Measurements from ENCODE around the gene NDUFS2.

NDUFS2 gene

DNA sequence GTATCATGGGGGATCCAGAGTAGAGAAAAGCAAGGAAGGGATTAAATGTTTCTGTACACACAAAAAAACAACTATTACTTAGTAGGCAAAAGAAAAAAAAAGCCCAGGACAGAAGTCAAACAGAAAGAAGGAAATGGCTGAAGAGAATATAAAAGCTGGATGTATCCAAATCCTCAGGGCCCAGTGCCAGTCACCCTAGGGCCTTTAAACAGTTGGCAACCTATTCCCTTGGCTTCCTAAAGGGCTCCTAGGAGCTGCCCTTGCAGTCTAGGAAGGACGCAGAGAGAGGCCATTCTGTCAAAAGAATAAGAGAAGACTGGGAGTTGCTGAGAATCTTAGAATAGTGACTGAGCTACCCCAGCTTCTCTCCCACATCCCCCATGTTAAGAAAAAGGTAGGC is 29.8 kb upstream of the NDUFS2 start:
- no peak for DNase-seq (ENCODE audit: low read depth, low spot score)

DNA sequence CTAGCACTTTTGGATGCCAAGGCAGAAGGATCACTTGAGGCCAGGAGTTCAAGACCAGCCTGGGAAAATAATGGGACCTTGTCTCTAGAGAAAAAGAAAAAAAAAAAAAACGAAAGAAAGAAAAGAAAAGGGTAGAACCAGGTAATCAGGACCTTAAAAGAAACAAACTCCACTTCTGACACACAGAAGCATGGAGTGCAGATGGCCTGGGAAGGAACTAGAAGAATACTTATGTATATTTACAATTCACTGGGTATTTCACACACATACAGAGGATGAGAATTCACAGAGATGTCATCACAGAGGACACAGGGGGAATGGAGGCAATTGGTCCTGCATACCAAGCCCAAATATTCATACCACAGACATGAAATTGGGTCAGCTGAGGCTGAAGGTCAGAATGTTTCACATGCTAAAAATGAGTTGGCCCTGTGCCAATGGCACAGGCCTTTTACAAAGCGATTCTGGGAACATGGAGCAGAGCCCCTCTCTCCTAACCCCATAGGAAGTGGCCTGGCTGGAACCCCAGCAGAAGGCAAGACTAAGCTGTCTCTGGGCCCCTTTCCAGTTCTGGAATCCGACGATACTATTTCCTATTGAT is 29.3 kb upstream of the NDUFS2 start:
- no peak for DNase-seq (ENCODE audit: low read depth, low spot score)

DNA sequence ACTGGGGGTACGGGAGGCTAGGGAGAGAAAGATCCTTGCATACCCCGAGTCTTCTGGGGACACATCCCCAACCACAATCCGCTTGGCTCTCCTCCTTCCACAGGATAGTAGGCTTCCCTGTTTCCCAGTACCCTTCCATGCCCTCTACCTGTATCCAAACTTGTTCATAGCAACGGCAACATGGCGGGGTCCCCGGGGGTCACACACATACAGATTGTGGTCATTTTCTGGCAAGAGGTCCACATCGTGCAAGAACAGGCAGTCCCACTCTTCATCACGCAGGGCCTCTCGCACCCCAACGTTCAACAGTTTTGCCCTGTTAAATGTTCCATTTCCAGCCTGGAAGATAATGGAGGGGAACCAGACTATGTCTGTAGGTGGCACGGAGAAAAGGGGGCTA is 28.5 kb upstream of the NDUFS2 start:
- no peak for DNase-seq (ENCODE audit: low read depth, low spot score)

DNA sequence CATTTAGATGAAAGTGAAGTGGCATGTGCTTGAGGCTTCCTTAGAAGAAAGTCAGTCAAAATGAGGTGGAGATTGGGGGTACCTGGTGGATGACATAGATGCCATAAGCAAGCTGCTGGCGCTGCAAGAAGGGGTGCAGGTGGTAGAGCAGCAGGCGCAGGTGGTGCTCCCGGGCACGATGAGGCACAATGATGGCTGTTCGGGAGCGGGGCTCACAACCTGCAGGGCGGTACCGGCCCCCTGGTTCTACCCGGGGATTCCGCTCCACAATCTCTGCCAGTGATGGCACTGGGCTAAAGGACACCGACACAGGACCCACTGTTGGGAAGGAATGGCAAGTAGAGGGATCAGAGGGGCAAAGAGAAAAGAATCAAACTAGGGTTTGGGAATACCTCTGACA is 27.3 kb upstream of the NDUFS2 start:
- no peak for DNase-seq (ENCODE audit: low read depth, low spot score)

DNA sequence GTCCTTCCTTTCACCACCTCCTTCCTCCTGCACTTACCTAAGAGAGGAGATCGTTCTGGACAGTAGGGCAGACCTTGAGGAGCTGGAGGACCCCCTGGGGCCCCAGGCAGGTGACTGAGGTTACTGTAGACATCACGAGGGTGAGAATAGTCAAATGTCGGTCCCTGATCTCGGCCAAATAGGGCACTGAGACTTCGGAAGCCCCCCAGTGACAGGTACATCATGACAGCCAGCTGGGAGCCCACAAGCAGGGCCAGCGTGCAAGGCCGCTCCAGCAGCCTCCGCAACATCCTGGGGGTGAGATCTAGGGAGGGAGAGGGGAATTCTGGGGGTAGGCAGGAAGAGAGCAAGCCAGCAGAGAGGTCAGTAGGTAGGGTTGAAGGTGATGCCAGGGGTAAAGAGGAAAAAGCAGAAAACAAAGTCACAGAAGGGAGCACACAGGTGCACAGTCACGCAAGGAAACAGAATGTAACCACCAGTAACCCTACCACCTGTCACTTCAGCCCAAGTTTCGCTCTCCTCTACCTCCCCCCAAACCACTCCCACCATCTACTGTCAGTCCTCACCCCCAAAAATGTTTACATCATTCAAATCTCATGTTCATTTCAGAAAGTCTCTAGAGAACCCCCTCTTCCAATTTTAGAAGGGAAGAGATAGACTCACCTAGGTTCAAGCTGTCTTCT is 26.3 kb upstream of the NDUFS2 start:
- DNase-seq (ENCODE audit: low read depth, low spot score), result no peak

DNA sequence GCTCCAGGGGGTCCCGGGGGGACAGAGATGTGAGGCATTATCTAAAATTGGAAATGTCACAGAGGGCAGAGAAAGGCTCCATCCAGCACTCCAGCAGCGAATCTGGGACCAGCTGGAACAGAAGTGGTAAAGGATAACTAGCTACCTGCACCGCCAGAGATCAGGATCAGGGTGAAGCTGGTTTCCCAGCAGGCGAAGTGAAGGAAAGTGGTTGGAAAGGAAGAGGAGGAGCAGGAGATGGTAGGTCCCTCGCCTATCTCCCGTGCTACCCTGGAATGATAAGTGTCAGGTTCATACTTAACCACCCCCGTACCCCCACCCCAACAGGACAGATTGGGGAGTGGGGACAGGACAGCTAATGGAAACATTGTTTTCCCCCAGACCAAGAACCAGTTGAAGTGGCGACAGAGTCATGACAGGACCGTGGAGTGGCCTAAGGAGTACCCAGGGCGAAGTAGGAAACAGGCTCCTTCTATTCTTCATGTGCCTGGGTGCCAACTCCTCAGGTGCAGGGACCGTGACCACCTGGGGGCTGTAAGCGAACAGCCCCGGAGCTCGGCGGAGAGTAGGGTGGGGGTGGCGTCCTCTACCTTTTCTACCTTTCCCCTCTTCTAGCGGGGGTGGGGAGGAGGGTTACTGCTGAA is 25.6 kb upstream of the NDUFS2 start:
- no peak for DNase-seq (ENCODE audit: low read depth, low spot score)

DNA sequence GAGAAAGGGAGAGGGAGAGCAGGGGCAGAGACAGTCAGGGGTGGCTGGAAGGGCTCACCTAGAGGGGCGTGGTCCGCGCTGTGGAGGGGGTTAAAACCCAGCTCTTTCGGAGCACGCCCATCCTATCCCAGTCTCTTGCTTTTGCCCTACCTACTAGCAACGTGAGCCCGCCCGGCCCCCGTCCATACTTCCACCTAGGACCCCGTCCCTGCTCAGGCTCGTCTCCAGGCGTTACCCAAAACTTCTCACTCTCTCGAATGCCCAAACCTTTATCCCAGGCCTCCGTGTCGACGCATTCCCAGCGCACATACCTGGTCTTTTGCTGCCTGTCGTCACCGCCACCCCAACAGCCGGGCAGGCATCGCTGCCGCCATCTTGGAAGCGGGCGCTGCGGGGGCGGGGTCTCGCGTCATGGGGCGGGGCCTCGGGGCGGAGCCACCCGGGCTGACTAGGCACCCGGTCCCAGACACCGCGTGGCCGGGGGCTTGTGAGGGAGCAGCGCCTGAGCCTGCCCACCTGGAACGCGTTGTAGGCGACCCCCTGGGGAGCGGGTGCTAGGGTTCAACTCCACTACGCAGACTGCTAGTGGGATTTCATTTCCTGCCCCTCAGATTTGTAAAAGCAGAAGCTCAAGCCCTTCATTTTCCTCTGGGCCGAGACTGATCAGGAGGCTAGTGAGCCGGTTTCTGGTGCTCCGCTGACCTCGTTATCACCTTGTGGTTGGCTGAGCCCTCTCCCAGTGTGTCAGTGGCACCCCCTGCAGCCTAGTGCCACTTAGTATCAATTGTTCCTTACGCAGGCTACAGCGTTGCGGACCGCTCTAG is 24.8 kb upstream of the NDUFS2 start, which contains the start of gene B4GALT3:
Gene B4GALT3, minus strand, starts transcription at position 396 of the 824 bp plus-strand sequence. CDS start 1,447 bp downstream, outside the sequence.
- DNase-seq (ENCODE audit: low read depth, low spot score), result no peak

DNA sequence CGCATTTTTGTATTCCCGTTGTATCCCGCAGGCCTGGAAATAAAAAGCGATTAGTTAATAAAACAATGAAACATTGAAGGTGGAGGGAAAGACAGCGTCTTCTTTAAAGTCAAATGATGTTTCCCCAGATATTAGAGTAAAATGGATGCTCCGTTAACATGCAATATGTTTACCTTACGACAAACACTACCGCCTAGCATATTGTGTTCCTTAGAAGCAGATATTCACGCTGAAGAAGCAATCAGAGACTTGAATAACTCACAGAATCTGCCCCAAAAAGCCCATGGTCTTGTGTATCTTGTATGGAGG is 24.3 kb upstream of the NDUFS2 start:
- DNase-seq (ENCODE audit: low read depth, low spot score), result no peak

DNA sequence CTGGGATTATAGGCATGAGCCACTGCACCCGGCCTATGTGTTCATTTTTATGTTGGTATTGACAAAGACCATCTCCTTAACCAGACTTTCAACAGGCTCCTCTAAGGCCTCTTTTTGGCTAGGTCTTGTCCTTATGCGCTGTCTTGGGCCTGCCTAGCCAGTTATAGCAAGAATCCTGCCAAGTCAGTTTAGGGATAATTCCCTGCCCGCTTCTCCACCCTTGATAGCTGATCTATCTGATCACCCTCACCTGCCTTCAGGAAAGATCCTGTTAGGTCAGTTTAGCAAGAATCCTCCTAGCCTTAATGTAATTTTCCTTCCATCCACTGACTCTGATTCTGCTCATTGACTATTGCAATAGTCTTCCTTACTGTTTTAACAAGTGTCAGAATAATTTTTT is 22.5 kb upstream of the NDUFS2 start:
- no peak for DNase-seq (ENCODE audit: low read depth, low spot score)

DNA sequence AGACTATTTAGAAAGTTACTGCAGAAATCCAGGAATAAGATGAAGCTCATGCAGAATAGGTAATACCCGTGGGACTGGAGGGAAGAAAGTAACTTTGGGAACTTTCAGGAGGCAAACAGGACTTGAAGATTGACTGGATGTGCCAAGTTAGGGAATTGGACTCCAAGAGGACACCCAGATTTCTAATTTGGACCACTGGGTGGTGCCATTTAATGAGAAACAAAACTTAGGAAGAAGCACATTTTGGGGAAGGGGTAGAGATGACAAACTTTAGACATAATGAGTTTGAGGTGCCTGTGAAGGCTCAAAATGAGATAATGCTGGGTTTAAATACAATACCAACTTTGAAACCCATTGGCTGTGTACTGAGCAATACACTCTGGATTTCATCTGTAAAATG is 21.5 kb upstream of the NDUFS2 start:
- DNase-seq (ENCODE audit: low read depth, low spot score), result no peak

DNA sequence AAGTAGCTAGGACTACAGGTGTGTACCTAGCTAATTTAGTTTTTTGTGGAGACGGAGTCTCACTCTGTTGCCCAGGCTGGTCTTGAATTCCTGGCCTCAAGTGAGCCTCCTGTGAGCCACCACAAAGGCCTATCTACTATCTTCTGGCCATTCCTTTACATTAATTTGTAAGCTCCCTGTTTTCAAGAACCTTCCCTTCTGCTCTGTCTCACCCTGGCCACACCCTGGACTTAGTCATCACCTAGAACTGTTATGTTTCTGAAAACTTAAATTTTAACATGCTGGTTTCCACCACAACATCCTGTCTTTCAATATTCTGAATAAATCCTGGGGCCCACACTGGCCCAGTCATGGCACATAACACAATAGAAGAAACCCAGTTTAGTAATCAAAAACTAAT is 20.0 kb upstream of the NDUFS2 start:
- no peak for DNase-seq (ENCODE audit: low read depth, low spot score)

DNA sequence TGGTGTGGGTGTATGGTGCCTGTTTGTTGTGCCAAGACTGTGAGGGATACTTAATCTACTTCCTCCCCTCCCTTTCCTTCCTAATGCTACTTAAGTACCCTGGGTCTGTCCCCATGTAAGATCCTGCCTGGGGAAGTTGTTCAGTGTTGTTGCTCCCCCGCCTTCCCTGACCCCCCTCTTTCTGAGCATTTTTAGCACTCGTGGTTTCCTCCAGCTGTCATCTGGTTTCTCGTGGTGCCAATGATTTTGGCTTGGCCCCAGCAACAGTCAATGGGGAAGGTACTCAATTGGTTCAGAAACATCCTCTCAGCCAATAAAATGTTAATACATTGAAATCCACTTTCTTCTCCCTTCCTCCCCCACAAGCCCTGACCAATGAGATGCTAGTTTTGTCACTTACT is 16.9 kb upstream of the NDUFS2 start:
- DNase-seq (ENCODE audit: low read depth, low spot score), result no peak

DNA sequence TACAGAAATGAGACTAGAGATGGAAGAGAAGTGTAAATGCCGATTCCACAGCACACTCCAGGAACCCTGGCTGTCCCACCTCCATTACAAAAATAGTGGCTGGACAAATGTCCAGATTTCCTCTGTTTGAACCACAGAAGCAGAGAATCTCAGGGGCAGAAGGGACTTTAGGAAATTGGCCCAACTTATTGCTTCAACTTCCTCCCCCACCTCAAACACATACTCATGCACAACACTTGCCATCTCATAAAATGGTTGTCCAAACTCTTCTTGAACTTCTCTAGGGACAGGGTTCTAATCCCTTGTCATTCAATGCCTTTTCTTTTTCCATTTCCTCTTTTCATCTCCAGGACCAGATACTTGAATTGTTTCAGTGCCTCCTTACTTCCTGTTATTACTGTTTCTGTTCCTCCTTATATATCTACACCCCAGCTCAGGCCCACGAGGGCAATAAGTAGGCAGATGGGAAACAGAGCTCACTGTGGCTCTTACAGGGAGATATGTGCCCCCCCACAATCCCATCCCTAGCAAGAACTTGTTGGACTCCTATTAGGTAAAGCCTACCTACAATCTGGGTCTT is 16.3 kb upstream of the NDUFS2 start:
- no peak for DNase-seq (ENCODE audit: low read depth, low spot score)

DNA sequence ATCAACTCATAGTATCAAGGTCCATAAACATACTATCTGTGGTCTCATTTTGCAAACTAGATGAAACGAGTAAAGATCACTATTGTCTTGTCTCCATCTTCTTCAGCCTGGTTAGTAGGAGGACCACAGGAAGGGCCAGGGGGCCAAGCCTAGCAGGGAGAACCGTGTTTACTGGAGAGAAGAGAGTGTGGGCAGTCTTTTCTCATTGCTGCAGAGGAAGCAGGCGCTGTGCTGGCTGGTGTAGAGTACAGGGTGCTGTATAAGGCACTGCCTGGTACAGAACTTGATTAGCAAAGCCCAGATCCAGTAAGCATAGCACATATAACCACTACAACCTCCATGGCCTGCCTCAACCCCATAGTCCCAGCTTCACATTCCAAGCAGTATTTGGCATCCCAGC is 14.9 kb upstream of the NDUFS2 start:
- no peak for DNase-seq (ENCODE audit: low read depth, low spot score)

DNA sequence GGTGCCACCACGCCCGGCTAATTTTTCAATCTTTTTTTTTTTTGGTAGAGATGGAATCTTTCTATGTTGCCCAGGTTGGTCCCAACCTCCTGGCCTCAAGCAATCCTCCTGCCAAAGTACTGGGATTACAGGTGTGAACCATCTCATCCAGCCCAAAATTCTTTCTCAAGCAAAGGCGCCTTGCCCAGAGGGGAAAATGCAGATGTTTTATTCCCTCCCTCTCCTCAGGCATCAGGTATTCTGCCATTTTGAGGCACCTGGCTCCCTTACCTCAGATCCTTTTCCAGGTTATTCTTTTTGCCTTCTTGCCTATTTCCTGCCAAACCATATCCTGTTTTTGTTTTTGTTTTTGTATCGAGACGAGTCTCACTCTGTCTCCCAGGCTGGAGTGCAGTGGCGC is 13.8 kb upstream of the NDUFS2 start:
- DNase-seq (ENCODE audit: low read depth, low spot score), result no peak

DNA sequence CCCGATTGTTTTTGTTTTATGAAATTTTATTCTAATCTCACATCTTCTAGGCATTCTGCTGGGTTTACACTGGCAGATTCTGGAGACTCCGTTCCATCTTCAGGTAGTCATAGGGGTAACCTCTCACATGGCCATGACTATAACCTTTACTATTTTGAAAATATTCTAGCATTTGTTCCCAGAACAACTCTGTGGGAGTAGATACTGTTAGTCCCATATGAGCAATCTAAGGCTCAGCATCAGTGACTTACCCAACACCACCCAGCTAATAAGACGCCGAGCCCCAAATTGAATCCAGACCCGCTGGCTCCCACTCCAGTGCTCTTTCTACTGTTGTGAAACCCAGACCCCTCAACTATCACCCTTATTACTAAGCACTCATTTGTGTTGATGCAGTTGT is 13.1 kb upstream of the NDUFS2 start:
- DNase-seq (ENCODE audit: low read depth, low spot score), result no peak

DNA sequence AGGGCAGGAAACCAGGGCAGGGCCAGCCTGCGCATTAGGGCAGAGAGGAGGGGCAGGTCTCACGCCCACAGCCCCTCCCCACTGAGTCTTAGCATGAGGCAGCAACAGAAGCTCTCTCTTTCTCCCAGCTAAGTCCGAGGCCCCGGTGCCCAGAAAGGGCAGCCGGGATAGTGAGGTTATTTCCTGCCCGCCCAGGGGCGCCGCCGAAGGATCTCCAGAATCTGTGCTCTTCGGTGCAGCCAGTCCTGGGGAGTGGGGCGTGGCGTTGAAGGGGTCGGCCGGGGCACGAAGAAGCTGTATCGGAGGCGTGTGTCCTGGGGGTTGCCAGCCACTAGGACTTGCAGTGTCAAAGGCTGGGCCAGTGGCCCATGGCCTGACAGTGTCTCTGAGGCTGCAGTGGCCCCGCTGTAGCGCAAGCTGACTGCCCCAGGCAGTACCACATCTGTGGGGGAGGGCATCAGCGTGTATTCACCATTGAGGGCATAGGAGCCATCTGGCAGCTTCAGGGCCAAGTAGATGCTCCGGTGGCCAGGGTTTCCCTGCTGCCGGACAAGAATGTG is 11.1 kb upstream of the NDUFS2 start:
- DNase-seq (ENCODE audit: low read depth, low spot score), result no peak

DNA sequence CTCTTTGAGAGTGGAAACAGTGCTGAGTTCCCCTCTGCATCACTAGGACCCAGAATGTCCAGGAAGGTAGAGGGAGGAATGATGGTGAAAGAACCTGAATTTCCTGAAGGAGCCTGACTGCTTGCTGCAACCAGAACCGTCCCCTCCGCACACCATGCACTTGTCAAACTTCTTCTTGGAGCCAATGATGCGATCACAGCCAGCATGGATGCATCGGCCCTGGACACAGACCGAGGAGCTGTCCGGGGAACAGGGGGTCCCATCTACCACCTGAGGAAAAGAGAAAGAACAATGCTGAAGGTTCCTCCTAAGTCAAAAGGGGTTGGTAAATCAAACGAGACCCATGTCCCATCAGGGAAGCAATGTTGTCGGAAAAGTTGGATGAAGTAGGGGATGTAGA is 10.2 kb upstream of the NDUFS2 start:
- DNase-seq (ENCODE audit: low read depth, low spot score), result no peak

DNA sequence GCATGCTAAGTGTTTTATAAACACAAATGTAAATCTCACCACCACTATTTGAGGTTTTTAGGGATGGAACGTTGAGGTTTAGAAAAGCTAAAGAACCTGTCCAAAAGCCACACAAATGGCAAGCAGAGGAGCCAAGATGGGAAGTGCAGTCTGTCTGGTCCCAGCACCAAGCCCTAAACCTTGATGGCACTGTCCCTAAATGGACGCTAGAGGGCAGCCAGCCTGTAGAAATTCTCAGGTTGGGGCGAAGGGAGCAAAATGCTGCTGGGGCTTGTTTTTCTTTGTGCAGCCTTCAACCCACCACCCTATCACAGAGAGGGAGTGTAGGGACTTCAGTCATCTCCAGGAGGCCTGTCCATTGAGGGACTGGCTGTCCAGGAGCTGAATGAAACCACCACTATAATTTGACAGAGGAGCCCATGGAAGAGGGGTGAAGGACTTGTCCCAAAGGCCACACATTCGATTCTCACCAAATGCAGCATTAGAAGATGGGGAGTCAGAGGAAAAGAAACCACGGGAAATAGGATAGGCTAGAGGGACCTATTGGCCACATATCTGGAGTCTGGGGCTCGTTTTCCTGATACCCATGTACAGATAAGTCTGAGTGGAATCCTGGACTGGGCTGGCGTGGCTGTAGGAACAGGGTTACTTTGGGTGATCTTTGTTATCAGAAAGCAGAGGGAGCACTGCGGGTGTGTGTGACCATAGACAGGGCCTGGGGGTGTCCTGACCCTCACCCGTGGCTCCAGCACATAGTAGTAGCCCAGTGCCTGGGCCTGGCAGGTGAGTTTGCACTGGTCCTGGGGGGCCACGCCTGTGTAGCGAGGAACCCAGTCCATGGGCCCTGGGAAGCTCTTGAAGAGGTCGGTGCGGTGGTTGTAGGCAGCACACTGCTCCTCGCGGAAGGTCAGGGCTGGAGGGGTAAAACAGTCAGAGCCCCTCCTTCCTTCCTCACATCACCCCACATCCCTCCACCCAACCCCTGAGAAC is 9.4 kb upstream of the NDUFS2 start:
- DNase-seq (ENCODE audit: low read depth, low spot score), result no peak

DNA sequence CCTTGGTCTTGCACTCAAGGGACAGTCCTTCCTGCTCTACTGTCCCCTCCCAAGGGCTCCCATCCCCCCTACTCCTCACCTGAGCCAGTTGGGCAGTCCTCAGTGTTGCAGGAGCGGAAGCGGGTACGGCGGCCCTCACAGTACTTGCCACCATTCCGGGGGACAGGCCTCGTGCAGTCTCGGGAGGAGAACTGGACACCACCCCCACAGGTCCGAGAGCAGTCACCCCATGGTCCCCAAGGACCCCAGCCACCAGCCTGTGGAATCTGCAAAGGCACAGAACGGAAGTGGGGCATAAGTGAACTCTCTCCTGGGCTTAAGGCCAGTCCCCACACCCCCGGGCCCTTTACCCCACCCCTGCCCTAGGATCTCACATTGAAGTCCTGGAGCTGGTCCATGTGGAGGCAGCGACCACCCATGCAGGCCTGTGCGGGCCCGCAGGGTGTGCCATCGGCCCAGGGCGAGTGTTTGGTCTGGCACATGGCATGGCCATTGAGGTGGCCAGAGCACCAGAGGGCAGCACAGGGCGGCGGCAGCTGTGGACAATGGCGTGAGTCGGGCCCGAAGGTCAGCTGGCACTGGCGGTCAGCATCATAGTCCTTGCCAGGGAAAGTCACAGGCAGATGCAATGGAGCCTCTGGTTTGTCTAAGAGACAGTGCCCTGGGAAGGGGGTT is 8.5 kb upstream of the NDUFS2 start:
- no peak for DNase-seq (ENCODE audit: low read depth, low spot score)

Data from iPS DF 19.7 (cell line).